Measurements from ENCODE around the gene PDE4C.

DNA sequence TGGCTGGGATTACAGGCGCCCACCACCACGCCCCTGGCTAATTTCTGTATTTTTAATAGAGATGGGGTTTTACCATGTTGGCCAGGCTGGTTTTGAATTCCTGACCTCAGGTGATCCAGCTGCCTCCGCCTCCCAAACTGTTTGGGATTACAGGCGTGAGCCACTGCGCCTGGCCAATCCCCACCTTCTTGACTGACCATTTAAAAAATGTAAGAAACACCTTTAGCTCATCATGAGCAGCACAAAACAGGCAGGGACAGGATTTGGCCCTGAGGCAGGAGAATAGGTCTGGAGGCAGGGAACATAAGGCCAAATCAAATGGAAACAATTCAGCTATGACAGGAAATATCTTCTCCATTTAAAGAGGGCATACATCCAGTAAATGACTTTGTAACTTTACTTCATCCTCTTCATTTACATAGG, 34.6 kb downstream of the PDE4C start:
- TF ChIP-seq, protein P1, sequence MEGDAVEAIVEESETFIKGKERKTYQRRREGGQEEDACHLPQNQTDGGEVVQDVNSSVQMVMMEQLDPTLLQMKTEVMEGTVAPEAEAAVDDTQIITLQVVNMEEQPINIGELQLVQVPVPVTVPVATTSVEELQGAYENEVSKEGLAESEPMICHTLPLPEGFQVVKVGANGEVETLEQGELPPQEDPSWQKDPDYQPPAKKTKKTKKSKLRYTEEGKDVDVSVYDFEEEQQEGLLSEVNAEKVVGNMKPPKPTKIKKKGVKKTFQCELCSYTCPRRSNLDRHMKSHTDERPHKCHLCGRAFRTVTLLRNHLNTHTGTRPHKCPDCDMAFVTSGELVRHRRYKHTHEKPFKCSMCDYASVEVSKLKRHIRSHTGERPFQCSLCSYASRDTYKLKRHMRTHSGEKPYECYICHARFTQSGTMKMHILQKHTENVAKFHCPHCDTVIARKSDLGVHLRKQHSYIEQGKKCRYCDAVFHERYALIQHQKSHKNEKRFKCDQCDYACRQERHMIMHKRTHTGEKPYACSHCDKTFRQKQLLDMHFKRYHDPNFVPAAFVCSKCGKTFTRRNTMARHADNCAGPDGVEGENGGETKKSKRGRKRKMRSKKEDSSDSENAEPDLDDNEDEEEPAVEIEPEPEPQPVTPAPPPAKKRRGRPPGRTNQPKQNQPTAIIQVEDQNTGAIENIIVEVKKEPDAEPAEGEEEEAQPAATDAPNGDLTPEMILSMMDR (IDR thresholded peaks at IDR 0.05; ENCODE audit: poor library complexity), result no peak
- TF ChIP-seq EZH2 (IDR thresholded peaks at IDR 0.05; ENCODE audit: borderline replicate concordance), result no peak

Data from hepatocyte (in vitro differentiated cells).